Measurements from ENCODE around the gene PLA2G5. TPM values are rescaled to one million over a fixed set of nuclear protein-coding genes. Genes with fewer than 3 reads are reported as not detected.

Gene PLA2G5
- total RNA-seq, 1 experiment from 2014 or later = not detected

DNA sequence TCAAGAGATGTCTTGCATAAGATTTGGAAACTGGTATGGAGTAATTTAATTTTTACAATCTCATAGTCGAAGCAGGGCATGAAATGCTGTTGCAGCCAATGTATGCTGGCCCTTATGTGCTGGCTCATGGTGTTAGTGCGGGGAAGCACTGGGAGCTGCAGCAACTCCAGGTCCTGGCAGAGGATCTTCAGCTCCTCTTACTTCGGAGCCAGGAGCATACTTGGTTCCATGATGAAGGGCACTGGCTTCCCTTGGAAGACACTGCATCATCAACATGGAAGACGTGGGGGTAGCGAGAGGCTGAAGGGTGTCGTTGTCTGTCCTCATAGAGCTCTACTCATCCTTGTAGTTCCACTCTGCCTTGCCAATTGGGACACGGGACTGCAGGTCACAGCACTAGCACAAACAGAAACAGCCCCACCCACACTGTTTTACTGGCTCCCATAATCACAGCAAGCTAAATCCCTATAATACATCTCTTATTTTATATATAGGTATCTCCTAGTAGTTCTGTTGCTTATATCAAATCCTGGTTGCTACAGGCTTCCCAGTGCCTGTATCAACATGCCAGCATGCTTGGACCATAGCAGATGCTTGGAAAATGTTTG is 26.9 kb downstream of the PLA2G5 start:
- POLR2A ChIA-PET (ENCODE audit: unreplicated experiment) = no interaction called here

DNA sequence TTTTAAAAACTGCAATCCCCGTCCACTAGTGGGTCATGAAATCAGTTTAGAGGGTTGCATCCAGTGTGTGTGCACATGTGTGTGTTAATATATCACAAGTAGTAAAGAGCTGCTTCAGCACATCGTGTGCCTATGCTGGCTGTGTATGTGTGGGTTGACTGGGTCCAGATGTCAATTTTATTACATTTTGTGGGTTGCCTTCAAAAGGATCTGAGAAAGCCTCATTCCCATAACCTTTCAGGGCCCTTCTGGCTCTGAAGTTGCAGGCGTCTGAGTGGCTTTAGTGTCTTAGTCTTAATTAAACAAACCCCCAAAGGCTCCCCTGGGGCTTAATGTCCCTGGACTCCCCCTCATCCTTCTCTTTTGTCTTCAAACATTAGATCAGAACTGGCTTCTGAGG is 29.5 kb downstream of the PLA2G5 start:
- H3K4me2 ChIP-seq (ENCODE audit: low read length) = no peak overlapping the region
- intact Hi-C loops (cut with micrococcal nuclease) = no loop called here
- no peak for TF ChIP-seq EZH2phosphoT487 (IDR thresholded peaks at IDR 0.05; ENCODE audit: borderline replicate concordance, low read length)
- TF ChIP-seq EZH2 (IDR thresholded peaks at IDR 0.05; ENCODE audit: low read length, unreplicated experiment) = no peak
- TF ChIP-seq, protein P1, sequence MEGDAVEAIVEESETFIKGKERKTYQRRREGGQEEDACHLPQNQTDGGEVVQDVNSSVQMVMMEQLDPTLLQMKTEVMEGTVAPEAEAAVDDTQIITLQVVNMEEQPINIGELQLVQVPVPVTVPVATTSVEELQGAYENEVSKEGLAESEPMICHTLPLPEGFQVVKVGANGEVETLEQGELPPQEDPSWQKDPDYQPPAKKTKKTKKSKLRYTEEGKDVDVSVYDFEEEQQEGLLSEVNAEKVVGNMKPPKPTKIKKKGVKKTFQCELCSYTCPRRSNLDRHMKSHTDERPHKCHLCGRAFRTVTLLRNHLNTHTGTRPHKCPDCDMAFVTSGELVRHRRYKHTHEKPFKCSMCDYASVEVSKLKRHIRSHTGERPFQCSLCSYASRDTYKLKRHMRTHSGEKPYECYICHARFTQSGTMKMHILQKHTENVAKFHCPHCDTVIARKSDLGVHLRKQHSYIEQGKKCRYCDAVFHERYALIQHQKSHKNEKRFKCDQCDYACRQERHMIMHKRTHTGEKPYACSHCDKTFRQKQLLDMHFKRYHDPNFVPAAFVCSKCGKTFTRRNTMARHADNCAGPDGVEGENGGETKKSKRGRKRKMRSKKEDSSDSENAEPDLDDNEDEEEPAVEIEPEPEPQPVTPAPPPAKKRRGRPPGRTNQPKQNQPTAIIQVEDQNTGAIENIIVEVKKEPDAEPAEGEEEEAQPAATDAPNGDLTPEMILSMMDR (conservative IDR thresholded peaks at IDR 0.05; ENCODE audit: low read depth, low read length) = no peak

More for the DNA sequence above, 26.9 kb downstream of the PLA2G5 start:
- Histone ChIP-seq H3K9me2 (replicated peaks; ENCODE audit: low read length) (no peaks in the 10 kb centered on the region), H3K4me3 (ENCODE audit: low read length) (no peak overlapping the region), H4K20me1 (ENCODE audit: low read length) (no peaks in the 10 kb centered on the region), H3K27ac (ENCODE audit: low read length) (no peak overlapping the region), H3K36me3 (ENCODE audit: low read depth, low read length) (no peaks in the 10 kb centered on the region), H3K4me2 (ENCODE audit: low read length) (no peak overlapping the region), H3F3A (ENCODE audit: low read length, unreplicated experiment) (no peaks in the 10 kb centered on the region), H3K9ac (ENCODE audit: low read length) (no peak overlapping the region), H2AFZ (ENCODE audit: low read length) (no peak overlapping the region), H3K79me2 (ENCODE audit: low read length) (no peaks in the 10 kb centered on the region), H3K9me3 (ENCODE audit: low read length) (no peaks in the 10 kb centered on the region), H3K4me1 (ENCODE audit: insufficient read depth, low read length) (peaks cover 4% of the 10 kb centered on the region; the same call in 1 of the 2 replicates), H3K27me3 (ENCODE audit: low read length) (peaks cover 5% of the 10 kb centered on the region; the same call in 1 of the 2 replicates)
- no peak for TF ChIP-seq EZH2 (IDR thresholded peaks at IDR 0.05; ENCODE audit: low read length, unreplicated experiment)
- TF ChIP-seq EZH2phosphoT487 (IDR thresholded peaks at IDR 0.05; ENCODE audit: borderline replicate concordance, low read length) = no peak
- TF ChIP-seq, protein P1 (conservative IDR thresholded peaks at IDR 0.05; ENCODE audit: low read depth, low read length) = no peak
- ATAC-seq (no peak), DNase-seq (no peak)
- CTCF ChIA-PET = no interaction called here
- intact Hi-C loops (cut with micrococcal nuclease) = no loop called here
- BruUV-seq (replicated peaks) = no TSS peak

DNA sequence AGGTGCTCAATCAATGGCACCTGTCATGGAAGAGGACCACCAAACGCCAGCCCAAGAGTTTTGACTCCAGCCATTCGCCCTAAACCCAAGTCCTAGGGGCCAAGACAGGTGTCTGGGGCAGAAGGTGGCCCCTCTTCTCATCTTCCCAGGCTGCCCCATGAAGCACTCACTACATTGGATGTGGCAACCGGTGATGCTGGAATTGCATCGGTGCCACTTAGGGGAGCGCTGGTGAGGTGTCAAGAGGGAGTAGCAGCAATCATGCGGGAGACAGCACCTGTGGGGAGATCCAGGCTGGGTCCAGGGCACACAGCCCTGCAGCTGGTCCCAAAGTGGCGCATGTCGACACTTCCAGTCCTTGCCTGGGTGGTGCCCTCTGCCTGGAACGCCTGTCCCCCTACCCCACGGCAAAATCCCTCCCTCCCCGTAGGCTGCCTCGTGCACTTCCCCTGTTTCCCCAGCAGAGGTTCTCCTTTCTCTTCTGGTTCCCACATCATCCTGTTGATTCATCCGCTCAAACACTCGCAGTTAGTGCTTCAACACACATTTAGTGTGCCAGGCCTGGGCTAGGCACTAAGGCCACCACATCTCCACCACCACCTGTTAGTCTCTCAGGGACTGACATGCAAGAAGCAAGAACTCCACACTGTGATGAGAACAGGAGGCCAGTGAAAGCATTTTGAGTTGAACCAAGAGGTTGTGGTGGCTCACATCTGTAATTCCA is 30.8 kb downstream of the PLA2G5 start:
- ChIA-PET POLR2A (ENCODE audit: unreplicated experiment) (no interaction called here), CTCF (no interaction called here)
- Histone ChIP-seq H3K9me3 (ENCODE audit: low read length) (no peaks in the 10 kb centered on the region), H3F3A (ENCODE audit: low read length, unreplicated experiment) (peaks cover 4% of the 10 kb centered on the region), H3K4me3 (ENCODE audit: low read length) (no peak overlapping the region), H3K27me3 (ENCODE audit: low read length) (no peaks in the 10 kb centered on the region), H3K9ac (ENCODE audit: low read length) (no peak overlapping the region), H2AFZ (ENCODE audit: low read length) (no peak overlapping the region), H3K4me1 (ENCODE audit: insufficient read depth, low read length) (peaks cover 24% of the 10 kb centered on the region), H3K4me2 (ENCODE audit: low read length) (no peak overlapping the region), H3K79me2 (ENCODE audit: low read length) (no peaks in the 10 kb centered on the region), H3K27ac (ENCODE audit: low read length) (no peak overlapping the region), H4K20me1 (ENCODE audit: low read length) (no peaks in the 10 kb centered on the region), H3K9me2 (replicated peaks; ENCODE audit: low read length) (no peaks in the 10 kb centered on the region), H3K36me3 (ENCODE audit: low read depth, low read length) (no peaks in the 10 kb centered on the region)
- TF ChIP-seq EZH2phosphoT487 (IDR thresholded peaks at IDR 0.05; ENCODE audit: borderline replicate concordance, low read length) (no peak), EZH2 (IDR thresholded peaks at IDR 0.05; ENCODE audit: low read length, unreplicated experiment) (no peak)
- TF ChIP-seq, protein P1 (conservative IDR thresholded peaks at IDR 0.05; ENCODE audit: low read depth, low read length) = peak; percentile 86
- DNase-seq = peak; percentile 77
- intact Hi-C loops (cut with micrococcal nuclease) = loop anchor here (1.0 to 5.0 kb wide), 5 partner anchors 52 to 392 kb away; partner anchors contain the start of gene PLA2G2A
- no TSS peak for BruUV-seq (replicated peaks)
- peak; percentile 79 for ATAC-seq

More for the DNA sequence above, 29.5 kb downstream of the PLA2G5 start:
- no peaks in the 10 kb centered on the region for H3K9me3 ChIP-seq (ENCODE audit: low read length)
- H3K27me3 ChIP-seq (ENCODE audit: low read length) = no peaks in the 10 kb centered on the region
- no peak overlapping the region for H3K9ac ChIP-seq (ENCODE audit: low read length)
- ChIA-PET POLR2A (ENCODE audit: unreplicated experiment) (no interaction called here), CTCF (no interaction called here)
- peaks cover 4% of the 10 kb centered on the region for H3F3A ChIP-seq (ENCODE audit: low read length, unreplicated experiment)
- no peaks in the 10 kb centered on the region for H3K9me2 ChIP-seq (replicated peaks; ENCODE audit: low read length)
- no TSS peak for BruUV-seq (replicated peaks)
- no peak overlapping the region for H3K27ac ChIP-seq (ENCODE audit: low read length)
- H3K79me2 ChIP-seq (ENCODE audit: low read length) = no peaks in the 10 kb centered on the region
- no peak for ATAC-seq
- no peaks in the 10 kb centered on the region for H4K20me1 ChIP-seq (ENCODE audit: low read length)
- H2AFZ ChIP-seq (ENCODE audit: low read length) = no peak overlapping the region
- no peak for DNase-seq
- H3K4me3 ChIP-seq (ENCODE audit: low read length) = no peak overlapping the region
- H3K36me3 ChIP-seq (ENCODE audit: low read depth, low read length) = no peaks in the 10 kb centered on the region
- H3K4me1 ChIP-seq (ENCODE audit: insufficient read depth, low read length) = peaks cover 20% of the 10 kb centered on the region
